ENCODE data around the gene PKDCC. TPM values are rescaled to one million over a fixed set of nuclear protein-coding genes. Genes with fewer than 3 reads are reported as not detected.

The PKDCC gene
- total and polyA plus RNA-seq, 2 of the 13 experiments (the other 11 are each of a cell fraction or from before 2014, with no cell fraction given) = 52.6 to 58.8 TPM

GRCh38 chr2:42107249-42108042 is 59.6 kb downstream of the PKDCC start (continued):
- TF ChIP-seq THAP9 (CRISPR knock-in tag; IDR thresholded peaks at IDR 0.05; ENCODE audit: borderline replicate concordance) (no peak), SP140L (CRISPR knock-in tag; IDR thresholded peaks at IDR 0.05; ENCODE audit: borderline replicate concordance) (no peak), HOXA9 (CRISPR knock-in tag; IDR thresholded peaks at IDR 0.05; ENCODE audit: borderline replicate concordance) (no peak), HBP1 (CRISPR knock-in tag; IDR thresholded peaks at IDR 0.05; ENCODE audit: low read depth) (no peak), DR1 (CRISPR knock-in tag; IDR thresholded peaks at IDR 0.05) (no peak), HNRNPLL (IDR thresholded peaks at IDR 0.05; ENCODE audit: low read depth, low read length, poor library complexity, severe bottlenecking) (no peak), PRPF4 (IDR thresholded peaks at IDR 0.05; ENCODE audit: low read depth, low read length, poor library complexity, severe bottlenecking) (no peak), ZBTB21 (CRISPR knock-in tag; IDR thresholded peaks at IDR 0.05) (no peak), XBP1 (CRISPR knock-in tag; IDR thresholded peaks at IDR 0.05) (no peak), ATF3 (CRISPR knock-in tag; IDR thresholded peaks at IDR 0.05) (no peak), ZNF331 (CRISPR knock-in tag; IDR thresholded peaks at IDR 0.05) (peak; percentile 45; the same call in 1 of the 2 replicates), ZNF432 (CRISPR knock-in tag; IDR thresholded peaks at IDR 0.05; ENCODE audit: borderline replicate concordance) (no peak), MYC (CRISPR knock-in tag; IDR thresholded peaks at IDR 0.05; ENCODE audit: borderline replicate concordance) (no peak), RFXANK (CRISPR knock-in tag; IDR thresholded peaks at IDR 0.05) (no peak), ZBTB44 (CRISPR knock-in tag; IDR thresholded peaks at IDR 0.05) (no peak), ETV6 (CRISPR knock-in tag; conservative IDR thresholded peaks at IDR 0.05) (no peak), ZNF335 (CRISPR knock-in tag; IDR thresholded peaks at IDR 0.05) (peak; percentile 62; the same call in 1 of the 2 replicates), ZNF333 (CRISPR knock-in tag; IDR thresholded peaks at IDR 0.05; ENCODE audit: borderline replicate concordance) (no peak), ZNF34 (CRISPR knock-in tag; IDR thresholded peaks at IDR 0.05; ENCODE audit: borderline replicate concordance) (no peak), ZMAT5 (CRISPR knock-in tag; IDR thresholded peaks at IDR 0.05; ENCODE audit: borderline replicate concordance, low read depth) (no peak), ZNF235 (CRISPR knock-in tag; IDR thresholded peaks at IDR 0.05; ENCODE audit: borderline replicate concordance) (no peak), ZBTB14 (CRISPR knock-in tag; IDR thresholded peaks at IDR 0.05) (no peak)

All from HepG2 (cell line).